Liver (tissue), 9 donors: Measurements from ENCODE around the gene KIF26A. TPM values are rescaled to one million over a fixed set of nuclear protein-coding genes. Genes with fewer than 3 reads are reported as not detected.
A peak's percentile ranks its signal among the peaks of the same experiment; 100 is the strongest.

ENCODE experiments used
- DNase-seq: peaks from one replicate; pipeline ENCODE4 v3.0.0-alpha.2; 2017; ENCODE audit warnings: low spot score
- H3K27ac ChIP-seq, 2 donors: one replicate each; pipeline ENCODE4 v1.7.0; 2013; ENCODE audit warnings: inconsistent platforms in 2 of 2, low read length in 2 of 2, control low read depth in 1 of 2, low read depth in 1 of 2, mild to moderate bottlenecking in 1 of 2
- H3K27me3 ChIP-seq, 4 donors: one replicate each; pipeline versions ENCODE4 v1.6.1 to v1.7.0; 2013; ENCODE audit warnings: low read length in 3 of 4, inconsistent platforms in 1 of 4, mild to moderate bottlenecking in 1 of 4, moderate library complexity in 1 of 4; ENCODE audit not compliant: control insufficient read depth in 4 of 4, insufficient read depth in 4 of 4
- H3K36me3 ChIP-seq, 4 donors: one replicate each; pipeline versions ENCODE4 v1.6.1 to v1.7.0; 2013; ENCODE audit warnings: low read length in 3 of 4, mild to moderate bottlenecking in 3 of 4, low read depth in 1 of 4, moderate library complexity in 1 of 4; ENCODE audit not compliant: control insufficient read depth in 4 of 4, insufficient read depth in 3 of 4
- H3K4me1 ChIP-seq, 4 donors: one replicate each; pipeline versions ENCODE4 v1.6.1 to v1.7.0; 2013; ENCODE audit warnings: low read length in 3 of 4, mild to moderate bottlenecking in 3 of 4, moderate library complexity in 1 of 4; ENCODE audit not compliant: control insufficient read depth in 4 of 4, insufficient read depth in 4 of 4
- H3K4me3 ChIP-seq, 3 donors: one replicate each; pipeline versions ENCODE4 v1.6.1 to v1.7.0; 2013; ENCODE audit warnings: low read length in 3 of 3, control low read depth in 1 of 3, low read depth in 1 of 3, mild to moderate bottlenecking in 1 of 3
- H3K9ac ChIP-seq, 2 donors: one replicate each; pipeline ENCODE4 v1.7.0; 2013; ENCODE audit warnings: low read length in 2 of 2, mild to moderate bottlenecking in 2 of 2, moderate library complexity in 2 of 2, control low read depth in 1 of 2, low read depth in 1 of 2
- H3K9me3 ChIP-seq, 4 donors: one replicate each; pipeline versions ENCODE4 v1.6.1 to v1.7.0; 2013; ENCODE audit warnings: low read length in 3 of 4; ENCODE audit not compliant: control insufficient read depth in 4 of 4
- EGR1 ChIP-seq, 2 donors: IDR thresholded peaks; 2 replicates each; pipeline ENCODE4 v1.6.1; 2016 to 2018; ENCODE audit warnings: antibody characterized with exemption in 2 of 2, low read depth in 2 of 2
- FOXA1 ChIP-seq: IDR thresholded peaks from 2 replicates; pipeline ENCODE4 v1.6.1; 2016; ENCODE audit warnings: antibody characterized with exemption
- FOXA2 ChIP-seq: IDR thresholded peaks from 2 replicates; pipeline ENCODE4 v1.6.1; 2016; ENCODE audit warnings: antibody characterized with exemption
- GABPA ChIP-seq, 2 donors: IDR thresholded peaks in 1 of 2; conservative IDR thresholded peaks in 1 of 2; 2 replicates each; pipeline ENCODE4 v1.6.1; 2016; ENCODE audit warnings: antibody characterized with exemption in 2 of 2, mild to moderate bottlenecking in 1 of 2, moderate library complexity in 1 of 2
- HNF4A ChIP-seq, 2 donors: conservative IDR thresholded peaks; 2 replicates each; pipeline ENCODE4 v1.6.1; 2016; ENCODE audit warnings: antibody characterized with exemption in 2 of 2, mild to moderate bottlenecking in 2 of 2
- HNF4G ChIP-seq: IDR thresholded peaks from 2 replicates; pipeline ENCODE4 v1.6.1; 2016; ENCODE audit warnings: antibody characterized with exemption
- JUND ChIP-seq, 2 donors: IDR thresholded peaks; 2 replicates each; pipeline ENCODE4 v1.6.1; 2016; ENCODE audit warnings: antibody characterized with exemption in 2 of 2
- MAX ChIP-seq: IDR thresholded peaks from 2 replicates; pipeline ENCODE4 v1.6.1; 2016; ENCODE audit warnings: antibody characterized with exemption
- NR2F2 ChIP-seq: IDR thresholded peaks from 2 replicates; pipeline ENCODE4 v1.6.1; 2016; ENCODE audit warnings: antibody characterized with exemption
- REST ChIP-seq: IDR thresholded peaks from 2 replicates; pipeline ENCODE4 v1.6.1; 2016; ENCODE audit warnings: antibody characterized with exemption, mild to moderate bottlenecking
- SP1 ChIP-seq: IDR thresholded peaks from 2 replicates; pipeline ENCODE4 v1.6.1; 2018; ENCODE audit warnings: antibody characterized with exemption, mild to moderate bottlenecking
- TAF1 ChIP-seq: conservative IDR thresholded peaks from 2 replicates; pipeline ENCODE4 v1.6.1; 2016; ENCODE audit warnings: antibody characterized with exemption, mild to moderate bottlenecking
- ZBTB33 ChIP-seq: IDR thresholded peaks from 2 replicates; pipeline ENCODE4 v1.6.1; 2016; ENCODE audit warnings: antibody characterized with exemption
- WGBS: extraction: QIAGEN DNeasy Blood & Tissue Kit; methylation state at CpG from one replicate; pipeline ENCODE4 v1.1.7; 2013; 5-methylcytosine and 5-hydroxymethylcytosine counted together
- polyA plus RNA-seq, 2 donors: library from polyadenylated mRNA; stranded (reverse) in 1 of 2; unstranded in 1 of 2; fragments of 200-250 nt in 1 of 2; fragments of >200 nt in 1 of 2; fragmentation: Nextera tagmentation in 1 of 2; extraction: Ambion mirVana in 1 of 2; gene quantifications; one replicate each; pipeline versions ENCODE4 v1.2.1 to v1.2.3, GENCODE V29; 2013 to 2015
- total RNA-seq, 2 donors: library from RNA; depleted of rRNA; stranded (reverse); fragments of >200 nt; gene quantifications; one replicate each; pipeline ENCODE4 v1.2.3, GENCODE V29; 2014
- TF ChIP-seq, protein P1 (sequence below): IDR thresholded peaks from 2 replicates; pipeline ENCODE4 v1.6.1; 2016; ENCODE audit warnings: antibody characterized with exemption
- donor health status: healthy.
- donor health status: healthy.
- donor health status: healthy.
- donor health status: healthy.
- donor health status: healthy.

KIF26A gene
- total and polyA plus RNA-seq, 4 donors: 0.07 to 10.2 (median 1.3) TPM

- TF ChIP-seq FOXA1: no peak
- no peak for TF ChIP-seq JUND (IDR thresholded peaks at IDR 0.05)
- no peak for TF ChIP-seq HNF4A (conservative IDR thresholded peaks at IDR 0.05)
- TF ChIP-seq GABPA (IDR thresholded peaks at IDR 0.05 in 1 of 2, conservative IDR thresholded peaks at IDR 0.05 in 1 of 2): no peak
- no peak for TF ChIP-seq EGR1 (IDR thresholded peaks at IDR 0.05; ENCODE audit: low read depth in 2 of 2)
- TF ChIP-seq REST: no peak
- no peak for TF ChIP-seq TAF1
- no peak for TF ChIP-seq SP1
- TF ChIP-seq ZBTB33: no peak
- TF ChIP-seq NR2F2: no peak
- no peak for TF ChIP-seq FOXA2
- DNase-seq: no peak
- H3K4me1 ChIP-seq: peaks cover 5 to 16% (median 9%) of the 10 kb centered on the region in 4 donors
- peaks cover 0 to 5% (median 0%) of the 10 kb centered on the region in 4 donors for H3K36me3 ChIP-seq
- H3K27me3 ChIP-seq: no peaks in the 10 kb centered on the region
- no peaks in the 10 kb centered on the region for H3K9me3 ChIP-seq
- H3K4me3 ChIP-seq: peak overlapping the region; percentile 42 to 76 (median 62)
- H3K9ac ChIP-seq: no peak overlapping the region
- 4% methylated on average over 19 of the region's 19 CpGs for WGBS
- peak overlapping the region in 1 of 2 donors; percentile 31 for H3K27ac ChIP-seq
These were observed 22.1 kb upstream of the KIF26A start for GRCh38 chr14:104116288-104116755.

- H3K27me3 ChIP-seq: no peaks in the 10 kb centered on the region
- peak overlapping the region in 1 of 2 donors; percentile 31 for H3K27ac ChIP-seq
- peaks cover 0 to 5% (median 0%) of the 10 kb centered on the region in 4 donors for H3K36me3 ChIP-seq
- H3K9ac ChIP-seq: no peak overlapping the region
- TF ChIP-seq SP1 (no peak), JUND (IDR thresholded peaks at IDR 0.05) (no peak), NR2F2 (no peak), ZBTB33 (no peak), REST (no peak), TAF1 (no peak), MAX (no peak), HNF4G (no peak)
- TF ChIP-seq, protein P1, sequence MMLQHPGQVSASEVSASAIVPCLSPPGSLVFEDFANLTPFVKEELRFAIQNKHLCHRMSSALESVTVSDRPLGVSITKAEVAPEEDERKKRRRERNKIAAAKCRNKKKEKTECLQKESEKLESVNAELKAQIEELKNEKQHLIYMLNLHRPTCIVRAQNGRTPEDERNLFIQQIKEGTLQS: no peak
- no peaks in the 10 kb centered on the region for H3K9me3 ChIP-seq
- peaks cover 5 to 16% (median 9%) of the 10 kb centered on the region in 4 donors for H3K4me1 ChIP-seq
- DNase-seq: no peak
- 1% methylated on average over 83 of the region's 83 CpGs for whole genome bisulfite sequencing
- H3K4me3 ChIP-seq: peak overlapping the region; percentile 42 to 76 (median 62)
These were observed 21.5 kb upstream of the KIF26A start for GRCh38 chr14:104116756-104117340.
